H1 (cell line): ENCODE measurements around the gene RREB1. TPM values are rescaled to one million over a fixed set of nuclear protein-coding genes. Genes with fewer than 3 reads are reported as not detected.

Experiments used
- CHD7 ChIP-seq: fragments of 300-600 bp; sonication (generic); IDR thresholded peaks from 2 replicates; pipeline ENCODE4 v1.7.1; 2012; ENCODE audit warnings: low read length, moderate library complexity, mild to moderate bottlenecking, inconsistent platforms; ENCODE audit not compliant: insufficient replicate concordance
- PHF8 ChIP-seq: fragments of 200-600 bp; sonication (generic); conservative IDR thresholded peaks from 2 replicates; pipeline ENCODE4 v1.7.1; 2012; ENCODE audit warnings: low read depth, mild to moderate bottlenecking, inconsistent platforms, low read length, moderate library complexity
- POLR2AphosphoS5 ChIP-seq: IDR thresholded peaks from 2 replicates; pipeline ENCODE4 v1.6.1; 2011; ENCODE audit warnings: low read depth, low read length
- RFX5 ChIP-seq: IDR thresholded peaks from 2 replicates; pipeline ENCODE4 v1.6.1; 2011; ENCODE audit warnings: low read depth, low read length, improper control_type of control experiment, borderline replicate concordance
- SAP30 ChIP-seq: fragments of 300-600 bp; sonication (generic); IDR thresholded peaks from 2 replicates; pipeline ENCODE4 v1.7.1; 2012; ENCODE audit warnings: low read length, moderate library complexity, mild to moderate bottlenecking, inconsistent platforms; ENCODE audit not compliant: insufficient read depth, insufficient replicate concordance
- SIRT6 ChIP-seq: IDR thresholded peaks from one replicate; pipeline ENCODE4 v1.7.1; 2012; ENCODE audit warnings: low read length, inconsistent platforms
- polyA plus RNA-seq, 7 experiments: library from polyadenylated mRNA; depleted of rRNA in 3 of 7; stranded (reverse) in 5 of 7; unstranded in 2 of 7; fragments of >200 nt in 5 of 7; fragments of 200-250 nt in 2 of 7; gene quantifications; 1 replicate in 5 of 7; 2 replicates in 1 of 7; 4 replicates in 1 of 7; pipeline versions ENCODE4 v1.2.1 to v1.2.3, GENCODE V29; 2011 to 2013; ENCODE audit warnings: missing spikeins in 2 of 7, mixed read lengths in 2 of 7
- total RNA-seq: library from RNA; stranded (reverse); fragmentation: NEBNext Ultra II Directional; extraction: Animal tissue kit (Norgen Biotek cat#: 25700); gene quantifications from 2 replicates; pipeline ENCODE4 v1.2.1, GENCODE V29; 2021
- TF ChIP-seq, protein P1 (sequence below): IDR thresholded peaks from 2 replicates; pipeline ENCODE4 v1.6.1; 2012; ENCODE audit warnings: low read length, inconsistent platforms

The RREB1 gene
- total and polyA plus RNA-seq, 2 of the 8 experiments (the other 6 are each of a cell fraction or from before 2014, with no cell fraction given) = 3.9 to 34.7 TPM

DNA sequence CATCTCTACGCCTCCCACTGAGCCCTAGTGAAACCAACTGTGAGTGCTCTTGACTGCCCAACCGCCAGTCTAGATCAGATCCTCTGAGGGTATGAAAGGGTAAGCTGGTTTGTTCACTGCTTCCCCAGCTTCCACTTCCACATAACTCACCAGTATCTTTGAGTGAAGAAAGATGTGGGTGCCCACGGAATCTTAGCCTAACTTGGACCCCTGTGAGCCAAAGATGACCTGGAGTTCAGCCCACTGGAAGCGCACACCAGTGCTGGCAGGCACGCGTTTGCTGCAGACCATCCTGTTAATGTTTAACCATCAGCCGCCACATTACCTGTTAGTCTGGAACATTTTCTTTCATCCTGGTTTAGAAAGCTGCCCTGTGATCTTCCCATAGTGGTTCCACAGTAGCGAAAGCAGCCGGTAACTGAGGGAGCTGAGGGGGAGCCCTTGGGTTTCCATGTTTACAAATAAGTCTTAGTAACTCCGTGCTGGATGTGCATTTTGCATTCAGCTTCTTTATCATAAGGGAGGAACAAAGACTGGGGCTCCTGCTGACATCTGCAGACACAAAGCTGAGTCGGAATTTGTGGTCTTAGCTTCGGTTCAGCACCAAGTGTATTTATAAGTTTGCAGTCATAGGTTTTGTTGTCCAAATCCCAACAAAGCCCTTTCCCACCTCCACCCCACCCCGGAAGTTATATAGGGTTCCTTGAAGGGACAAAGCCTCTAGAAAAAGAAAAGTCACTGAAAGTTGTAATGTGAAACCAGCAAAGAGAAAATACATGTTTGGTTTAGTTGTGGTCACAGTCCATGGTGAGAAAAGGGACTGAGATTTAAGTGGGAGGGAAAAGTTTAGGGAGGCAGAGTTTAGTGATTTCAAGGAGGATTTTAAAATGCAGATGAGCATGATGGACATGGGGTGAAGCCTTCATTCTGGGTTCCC, 134.2 kb downstream of the RREB1 start (continued):
- TF ChIP-seq CHD7 = no peak
- TF ChIP-seq POLR2AphosphoS5 = no peak
- no peak for TF ChIP-seq RFX5
- no peak for TF ChIP-seq PHF8
- TF ChIP-seq, protein P1, sequence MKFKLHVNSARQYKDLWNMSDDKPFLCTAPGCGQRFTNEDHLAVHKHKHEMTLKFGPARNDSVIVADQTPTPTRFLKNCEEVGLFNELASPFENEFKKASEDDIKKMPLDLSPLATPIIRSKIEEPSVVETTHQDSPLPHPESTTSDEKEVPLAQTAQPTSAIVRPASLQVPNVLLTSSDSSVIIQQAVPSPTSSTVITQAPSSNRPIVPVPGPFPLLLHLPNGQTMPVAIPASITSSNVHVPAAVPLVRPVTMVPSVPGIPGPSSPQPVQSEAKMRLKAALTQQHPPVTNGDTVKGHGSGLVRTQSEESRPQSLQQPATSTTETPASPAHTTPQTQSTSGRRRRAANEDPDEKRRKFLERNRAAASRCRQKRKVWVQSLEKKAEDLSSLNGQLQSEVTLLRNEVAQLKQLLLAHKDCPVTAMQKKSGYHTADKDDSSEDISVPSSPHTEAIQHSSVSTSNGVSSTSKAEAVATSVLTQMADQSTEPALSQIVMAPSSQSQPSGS = no peak
- TF ChIP-seq SAP30 = no peak
- no peak for TF ChIP-seq SIRT6
